ENCODE data around the gene ANKMY1. TPM values are rescaled to one million over a fixed set of nuclear protein-coding genes. Genes with fewer than 3 reads are reported as not detected.

ANKMY1 gene
- total RNA-seq, 2 donors from 2014 or later = 3.7 to 7.9 TPM

- peak; percentile 85 for DNase-seq (ENCODE audit: low spot score)
- Histone ChIP-seq H3K27me3 (no peaks in the 10 kb centered on the region), H3K9me3 (no peaks in the 10 kb centered on the region), H3K4me1 (peaks cover 0 to 9% of the 10 kb centered on the region in 2 donors), H3K36me3 (no peaks in the 10 kb centered on the region), H3K4me3 (no peak overlapping the region), H3K27ac (no peak overlapping the region)
- peak; percentile 64 to 86 for TF ChIP-seq CTCF (IDR thresholded peaks at IDR 0.05)
Measured at GRCh38 chr2:240513549-240514287, 44.1 kb downstream of the ANKMY1 start.

GRCh38 chr2:240512666-240513535, 44.9 kb downstream of the ANKMY1 start:
- H3K4me1 ChIP-seq = peaks cover 0 to 9% of the 10 kb centered on the region in 2 donors
- H3K27ac ChIP-seq = no peak overlapping the region
- no peak overlapping the region for H3K4me3 ChIP-seq
- no peaks in the 10 kb centered on the region for H3K27me3 ChIP-seq
- no peaks in the 10 kb centered on the region for H3K36me3 ChIP-seq
- TF ChIP-seq CTCF (IDR thresholded peaks at IDR 0.05) = no peak
- DNase-seq (ENCODE audit: low spot score) = no peak
- H3K9me3 ChIP-seq = no peaks in the 10 kb centered on the region

- peak; percentile 21 for DNase-seq (ENCODE audit: low spot score)
- no peak overlapping the region for H3K27ac ChIP-seq
- H3K4me3 ChIP-seq = no peak overlapping the region
- no peaks in the 10 kb centered on the region for H3K9me3 ChIP-seq
- peaks cover 0 to 9% of the 10 kb centered on the region in 2 donors for H3K4me1 ChIP-seq
- no peaks in the 10 kb centered on the region for H3K36me3 ChIP-seq
- no peaks in the 10 kb centered on the region for H3K27me3 ChIP-seq
- no peak for TF ChIP-seq CTCF (IDR thresholded peaks at IDR 0.05)
Measured at GRCh38 chr2:240512109-240512485, 45.7 kb downstream of the ANKMY1 start.

GRCh38 chr2:240511351-240512108, 46.3 kb downstream of the ANKMY1 start:
- Histone ChIP-seq H3K27me3 (no peaks in the 10 kb centered on the region), H3K4me1 (peaks cover 0 to 9% of the 10 kb centered on the region in 2 donors), H3K27ac (no peak overlapping the region), H3K4me3 (no peak overlapping the region), H3K36me3 (no peaks in the 10 kb centered on the region), H3K9me3 (no peaks in the 10 kb centered on the region)
- DNase-seq (ENCODE audit: low spot score) = peak; percentile 51
- no peak for TF ChIP-seq CTCF (IDR thresholded peaks at IDR 0.05)

GRCh38 chr2:240510513-240511210, 47.1 kb downstream of the ANKMY1 start:
- Histone ChIP-seq H3K36me3 (no peaks in the 10 kb centered on the region), H3K27ac (no peak overlapping the region), H3K9me3 (no peaks in the 10 kb centered on the region), H3K4me1 (peaks cover 0 to 9% of the 10 kb centered on the region in 2 donors), H3K4me3 (no peak overlapping the region), H3K27me3 (no peaks in the 10 kb centered on the region)
- TF ChIP-seq CTCF (IDR thresholded peaks at IDR 0.05) = no peak
- DNase-seq (ENCODE audit: low spot score) = peak; percentile 18
